GM21360 (cell line): ENCODE measurements around the gene PMEPA1.

ENCODE experiments used
- ATAC-seq: cut with Tn5 transposase; IDR thresholded peaks from one replicate; pipeline ENCODE4 v1.9.1; 2021; ENCODE audit warnings: mild to moderate bottlenecking, moderate library complexity; ENCODE audit not compliant: unreplicated experiment

Gene PMEPA1

DNA sequence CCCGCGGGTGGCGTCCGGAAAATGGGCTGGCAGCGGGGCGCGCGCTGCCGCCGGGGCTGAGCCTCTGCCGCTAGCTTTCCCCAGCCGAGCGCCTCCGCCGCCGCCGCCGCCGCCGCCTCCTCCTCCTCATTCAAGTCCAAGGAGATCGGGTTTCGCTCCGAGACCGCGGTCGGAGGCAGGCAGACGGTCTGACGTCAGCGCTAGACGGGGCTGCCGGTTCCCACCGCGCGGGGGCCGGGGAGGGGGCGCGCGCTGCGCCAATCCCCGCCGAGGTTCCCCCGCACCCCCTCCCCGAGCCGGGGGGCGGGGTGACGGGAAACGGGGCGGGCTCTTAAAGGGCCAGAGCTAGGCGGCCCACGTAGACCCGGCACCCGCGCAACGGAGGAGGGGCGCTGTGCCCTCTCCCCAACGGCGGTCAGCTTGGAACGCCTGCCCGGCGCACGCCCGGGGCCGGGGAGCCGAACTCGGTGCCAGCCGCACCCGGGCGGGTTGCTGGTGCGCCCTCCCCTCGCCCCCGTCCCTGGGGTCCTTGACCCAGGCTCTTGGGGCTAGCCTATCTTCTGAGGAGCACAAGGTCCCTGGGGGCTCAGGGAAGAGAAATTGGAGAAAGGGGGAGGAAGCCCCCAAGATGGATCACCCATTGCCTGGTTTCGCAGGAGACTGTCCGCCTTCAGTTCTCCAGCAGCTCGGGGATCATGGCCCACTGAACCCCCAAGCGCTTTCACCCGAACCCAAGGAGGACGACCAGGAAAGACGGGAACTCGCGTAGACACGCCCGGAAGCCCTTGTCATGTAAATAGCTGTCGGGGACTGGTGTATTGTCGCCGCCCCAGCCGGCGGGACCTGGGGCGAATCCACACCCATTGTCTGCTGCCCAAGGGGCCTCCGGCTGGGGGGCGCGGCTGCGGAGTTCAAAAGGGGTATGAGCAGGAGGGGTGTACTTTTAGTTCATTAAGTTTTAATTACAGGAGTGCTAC lies at the start of gene PMEPA1:
Gene PMEPA1, minus strand, starts transcription at position 193 of the 977 bp plus-strand sequence. CDS start 433 bp downstream, outside the sequence.
- peak; percentile 77 for ATAC-seq

DNA sequence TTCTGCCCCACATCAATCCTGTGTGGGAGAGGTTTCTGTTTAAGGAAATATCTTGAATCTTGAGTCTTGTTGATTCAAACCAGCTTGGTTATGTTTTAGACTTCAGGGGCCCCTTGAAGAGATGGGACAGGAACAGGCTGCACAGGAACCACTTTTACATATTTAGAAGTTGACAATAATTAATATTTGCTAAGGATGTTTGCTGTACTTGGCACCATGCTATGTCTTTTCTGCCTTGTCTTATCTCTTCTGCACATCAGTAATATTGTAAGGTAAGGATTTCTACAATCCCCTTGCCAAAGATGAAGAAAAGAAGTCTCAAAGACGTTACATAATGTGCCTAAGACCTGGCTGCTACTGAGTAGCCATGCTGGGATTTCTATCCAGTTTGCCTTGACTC lies 48.0 kb upstream of the PMEPA1 start:
- no peak for ATAC-seq

GRCh38 chr20:57756921-57757320 lies 47.1 kb upstream of the PMEPA1 start:
- no peak for ATAC-seq

GRCh38 chr20:57756213-57756612 lies 46.4 kb upstream of the PMEPA1 start:
- ATAC-seq = no peak

GRCh38 chr20:57755609-57756008 lies 45.8 kb upstream of the PMEPA1 start:
- no peak for ATAC-seq

DNA sequence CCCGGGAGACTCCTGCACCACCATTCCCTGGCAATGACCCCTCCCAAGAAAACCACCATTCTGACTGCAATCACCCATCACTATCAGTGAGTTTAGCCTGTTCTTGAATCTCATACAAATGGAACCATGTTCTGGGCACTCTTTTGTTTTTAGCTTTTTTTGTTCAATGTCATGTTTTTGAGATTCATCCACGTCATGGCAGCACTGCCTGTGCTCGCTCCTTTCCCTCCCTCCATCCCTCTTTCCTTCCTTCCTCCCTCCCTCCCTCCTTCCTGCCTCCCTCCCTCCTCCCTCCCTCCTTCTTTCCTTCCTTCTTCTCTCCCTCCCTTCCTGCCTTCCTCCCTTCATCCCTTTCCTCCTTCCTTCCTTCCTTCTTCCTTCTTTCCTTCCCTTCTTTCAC lies 44.4 kb upstream of the PMEPA1 start:
- no peak for ATAC-seq

- ATAC-seq = no peak
Observed at GRCh38 chr20:57753332-57754164, 43.7 kb upstream of the PMEPA1 start.

DNA sequence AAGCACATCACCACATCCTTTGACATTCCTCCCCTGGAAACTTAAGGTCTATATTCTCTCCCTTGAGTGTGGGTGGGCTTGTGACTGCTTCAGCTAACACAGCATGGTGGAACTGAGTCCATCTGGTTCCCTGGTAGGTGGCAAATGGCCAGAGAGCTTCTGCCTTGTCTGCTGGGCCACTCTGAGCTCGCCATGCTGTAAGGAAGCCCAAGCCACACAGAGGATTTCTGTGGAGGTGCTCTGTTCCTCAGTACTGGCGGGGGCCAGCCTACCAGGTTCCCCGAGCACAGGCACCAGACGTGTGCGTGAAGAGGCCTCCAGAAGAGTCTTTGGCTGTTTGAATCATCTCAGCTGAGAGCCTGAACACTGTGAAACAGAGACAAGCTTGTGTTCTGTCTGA lies 41.6 kb upstream of the PMEPA1 start:
- no peak for ATAC-seq

GRCh38 chr20:57749869-57750268 lies 40.1 kb upstream of the PMEPA1 start:
- ATAC-seq = no peak

DNA sequence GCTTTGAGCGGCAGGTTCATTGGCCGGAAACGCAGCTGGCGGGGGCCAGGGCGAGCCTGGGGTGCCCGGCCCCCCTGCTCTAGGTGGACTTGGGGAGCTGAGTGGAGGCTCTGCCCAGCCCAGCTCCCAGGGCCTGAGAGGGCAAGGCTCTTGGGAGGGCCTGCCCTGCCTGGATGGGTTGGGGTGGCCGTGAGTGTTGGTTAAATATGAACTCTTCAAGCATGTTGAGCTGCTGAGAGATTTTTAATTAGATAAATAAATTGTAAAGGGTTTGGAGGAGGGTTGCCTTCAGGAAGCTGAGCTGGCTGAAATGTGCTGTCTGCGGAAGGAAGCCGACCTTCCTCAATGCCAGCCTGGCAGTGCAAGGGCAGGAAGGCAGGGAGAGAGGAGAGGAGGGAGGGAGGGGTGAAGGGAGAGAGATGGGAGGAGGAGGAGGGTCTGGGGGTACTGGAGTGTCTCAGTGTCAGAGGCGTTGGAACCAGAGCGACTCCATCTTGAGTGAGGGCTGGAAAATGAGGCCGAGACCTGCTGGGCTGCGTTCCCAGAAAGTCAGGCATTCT lies 39.4 kb upstream of the PMEPA1 start:
- no peak for ATAC-seq

DNA sequence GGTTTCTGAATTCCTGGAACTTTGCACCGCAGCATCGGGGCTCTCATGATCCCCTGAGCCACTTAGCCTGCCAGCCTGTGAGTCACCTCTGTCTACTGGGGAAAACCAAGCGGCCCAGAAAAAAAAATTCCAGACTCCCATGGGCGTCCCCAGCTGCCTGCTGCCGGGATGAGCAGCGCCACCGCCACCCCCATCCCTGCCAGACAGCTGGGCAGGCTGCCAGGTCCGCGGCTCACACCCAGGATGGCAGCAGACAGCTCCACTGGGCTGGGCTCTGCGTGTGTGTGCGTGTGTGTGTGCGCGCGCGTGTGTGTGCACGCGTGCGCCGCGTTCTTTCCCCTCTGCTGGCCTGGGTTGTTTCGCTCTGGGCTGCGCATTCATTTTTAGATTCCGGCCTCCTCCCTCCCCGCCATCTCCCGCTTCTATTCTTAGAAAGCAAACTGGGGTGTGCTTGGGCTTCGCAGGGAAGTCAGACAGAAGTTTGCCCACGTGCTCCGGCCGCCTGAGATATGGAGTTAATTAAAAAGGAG lies 38.9 kb upstream of the PMEPA1 start:
- ATAC-seq = no peak

GRCh38 chr20:57747861-57748481 lies 38.2 kb upstream of the PMEPA1 start:
- no peak for ATAC-seq

GRCh38 chr20:57746832-57747404 lies 37.1 kb upstream of the PMEPA1 start:
- ATAC-seq = no peak

DNA sequence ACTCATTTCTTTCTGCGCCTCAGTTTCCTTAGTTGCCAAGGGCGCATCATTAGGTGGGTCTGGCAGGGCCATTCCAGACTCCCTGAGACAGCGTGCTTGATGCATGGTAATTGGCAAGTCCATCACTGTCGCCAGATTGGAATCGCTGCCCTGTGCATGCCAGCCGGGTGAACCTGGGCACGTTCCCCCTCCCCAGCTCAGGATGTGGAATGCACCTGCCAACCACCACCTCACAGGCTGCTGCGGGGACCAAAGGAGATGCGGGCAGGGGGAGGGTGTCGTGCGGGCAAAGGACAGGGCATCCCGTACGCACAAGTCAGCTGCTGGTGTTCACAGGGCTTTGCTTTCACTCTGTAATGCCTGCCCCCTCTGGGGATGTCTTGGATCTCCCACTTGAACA lies 36.4 kb upstream of the PMEPA1 start:
- ATAC-seq = no peak

GRCh38 chr20:57744206-57744605 lies 34.4 kb upstream of the PMEPA1 start:
- no peak for ATAC-seq

GRCh38 chr20:57743450-57744095 lies 33.8 kb upstream of the PMEPA1 start:
- ATAC-seq = no peak

GRCh38 chr20:57742507-57743181 lies 32.8 kb upstream of the PMEPA1 start:
- ATAC-seq = no peak

- ATAC-seq = no peak
Observed at GRCh38 chr20:57738484-57738883, 28.7 kb upstream of the PMEPA1 start.

DNA sequence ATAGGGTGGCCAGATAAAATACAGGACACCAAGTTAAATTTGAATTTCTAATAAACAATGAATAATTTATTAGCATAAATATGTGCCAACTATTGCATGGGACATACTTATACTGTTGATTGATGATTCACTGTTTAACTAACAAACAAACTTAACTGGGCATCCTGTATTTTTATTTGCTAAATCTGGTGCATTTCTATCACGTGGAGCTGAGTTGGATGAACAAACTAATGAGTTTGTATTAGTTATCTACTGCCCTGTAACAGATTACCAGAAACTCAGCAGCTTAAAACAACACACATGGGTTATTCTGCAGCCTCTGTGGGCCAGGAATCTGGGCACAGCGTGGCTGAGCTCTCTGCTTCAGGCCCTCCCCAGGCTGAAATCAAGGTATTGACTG lies 28.2 kb upstream of the PMEPA1 start:
- no peak for ATAC-seq
